ENCODE results near the gene TM4SF18. TPM values are rescaled to one million over a fixed set of nuclear protein-coding genes. Genes with fewer than 3 reads are reported as not detected.

TM4SF18 gene
- total and polyA plus RNA-seq, 2 experiments from 2014 or later = 1.6 to 2.0 TPM

- TF ChIP-seq POLR2AphosphoS5 (IDR thresholded peaks at IDR 0.05; ENCODE audit: low read depth) (no peak), NANOG (IDR thresholded peaks at IDR 0.05; ENCODE audit: borderline replicate concordance) (no peak), EZH2phosphoT487 (IDR thresholded peaks at IDR 0.05; ENCODE audit: unreplicated experiment) (no peak), ZNF114 (CRISPR knock-in tag; IDR thresholded peaks at IDR 0.05) (no peak)
Observed at GRCh38 chr3:149356630-149357029, 23.2 kb upstream of the TM4SF18 start (continued).

- peaks cover 8% of the 10 kb centered on the region; the same call in 1 of the 2 replicates for H3K9me2 ChIP-seq (ENCODE audit: insufficient read depth)
- no peak overlapping the region for H2AFZ ChIP-seq
- H4K20me1 ChIP-seq (replicated peaks; ENCODE audit: insufficient read depth) = no peaks in the 10 kb centered on the region
- H3K36me3 ChIP-seq (ENCODE audit: insufficient read depth) = no peaks in the 10 kb centered on the region
- no peak for ATAC-seq
- H3K4me1 ChIP-seq (ENCODE audit: insufficient read depth) = no peaks in the 10 kb centered on the region
- H3K27ac ChIP-seq (ENCODE audit: low read depth) = no peak overlapping the region
- DNase-seq (ENCODE audit: low spot score) = no peak
- H3F3A ChIP-seq (replicated peaks; ENCODE audit: low read depth) = no peaks in the 10 kb centered on the region
- Mint-ChIP-seq H3K4me3 (no peak overlapping the region), H3K36me3 (ENCODE audit: low read depth) (no peaks in the 10 kb centered on the region), H3K27ac (no peak overlapping the region), H3K9me3 (no peaks in the 10 kb centered on the region), H3K4me1 (no peaks in the 10 kb centered on the region; the same call in 1 of the 3 replicates), H3K27me3 (ENCODE audit: insufficient read depth, low read depth, poor library complexity) (peaks cover 3% of the 10 kb centered on the region)
- no peak overlapping the region for H3K4me2 ChIP-seq
- no peaks in the 10 kb centered on the region for H3K27me3 ChIP-seq (ENCODE audit: insufficient read depth)
- no peak overlapping the region for H3K4me3 ChIP-seq
- no peaks in the 10 kb centered on the region for H3K79me2 ChIP-seq (replicated peaks; ENCODE audit: insufficient read depth)
- TF ChIP-seq CTCF (conservative IDR thresholded peaks at IDR 0.05; ENCODE audit: low read depth in 2 of 2) = no peak
- TF ChIP-seq NANOG (IDR thresholded peaks at IDR 0.05; ENCODE audit: borderline replicate concordance) = no peak
- TF ChIP-seq ETS1 (IDR thresholded peaks at IDR 0.05) = no peak
- TF ChIP-seq ZNF331 (CRISPR knock-in tag; IDR thresholded peaks at IDR 0.05; ENCODE audit: low read depth) = no peak
- TF ChIP-seq STAT1 (IDR thresholded peaks at IDR 0.05; ENCODE audit: unreplicated experiment) = no peak
- no peak for TF ChIP-seq REST (IDR thresholded peaks at IDR 0.05; ENCODE audit: unreplicated experiment)
- TF ChIP-seq CREB1 (CRISPR knock-in tag; IDR thresholded peaks at IDR 0.05; ENCODE audit: low read depth) = no peak
- no peak for TF ChIP-seq ZNF114 (CRISPR knock-in tag; IDR thresholded peaks at IDR 0.05)
- no peak for TF ChIP-seq JUNB (IDR thresholded peaks at IDR 0.05; ENCODE audit: unreplicated experiment)
- no peak for TF ChIP-seq EZH2phosphoT487 (IDR thresholded peaks at IDR 0.05; ENCODE audit: unreplicated experiment)
- no peak for TF ChIP-seq EZH2 (IDR thresholded peaks at IDR 0.05; ENCODE audit: low read depth, unreplicated experiment)
- no peak for TF ChIP-seq ZNF462 (CRISPR knock-in tag; IDR thresholded peaks at IDR 0.05)
Observed at GRCh38 chr3:149356044-149356592, 22.7 kb upstream of the TM4SF18 start.
